GM12872 (cell line): Measurements from ENCODE around the gene TSHZ2.

Experiments
- TF ChIP-seq, protein P1 (sequence below): IDR thresholded peaks from 3 replicates; pipeline ENCODE4 v1.5.1; 2011; ENCODE audit warnings: low read depth, mild to moderate bottlenecking, low read length, moderate library complexity; ENCODE audit not compliant: insufficient read depth

Gene TSHZ2

DNA sequence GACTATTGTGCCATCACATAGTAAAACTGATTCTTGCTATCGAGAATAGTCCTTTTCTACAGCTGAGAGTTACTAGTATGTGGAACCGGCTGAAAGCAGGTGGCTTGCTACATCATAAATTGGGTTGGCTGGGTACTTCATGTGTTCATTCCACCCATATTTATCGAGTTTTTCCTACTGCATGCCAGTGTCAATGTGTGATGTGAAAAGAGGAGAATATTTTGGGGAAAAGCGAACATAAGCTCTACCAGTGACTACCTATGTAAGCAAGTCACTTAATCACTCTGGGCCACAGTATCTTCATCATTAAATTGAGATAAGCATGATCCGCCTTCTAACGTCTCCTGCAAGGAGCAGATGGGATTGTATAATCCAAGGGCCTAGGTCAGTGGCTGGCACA lies 61.0 kb downstream of the TSHZ2 start:
- TF ChIP-seq, protein P1, sequence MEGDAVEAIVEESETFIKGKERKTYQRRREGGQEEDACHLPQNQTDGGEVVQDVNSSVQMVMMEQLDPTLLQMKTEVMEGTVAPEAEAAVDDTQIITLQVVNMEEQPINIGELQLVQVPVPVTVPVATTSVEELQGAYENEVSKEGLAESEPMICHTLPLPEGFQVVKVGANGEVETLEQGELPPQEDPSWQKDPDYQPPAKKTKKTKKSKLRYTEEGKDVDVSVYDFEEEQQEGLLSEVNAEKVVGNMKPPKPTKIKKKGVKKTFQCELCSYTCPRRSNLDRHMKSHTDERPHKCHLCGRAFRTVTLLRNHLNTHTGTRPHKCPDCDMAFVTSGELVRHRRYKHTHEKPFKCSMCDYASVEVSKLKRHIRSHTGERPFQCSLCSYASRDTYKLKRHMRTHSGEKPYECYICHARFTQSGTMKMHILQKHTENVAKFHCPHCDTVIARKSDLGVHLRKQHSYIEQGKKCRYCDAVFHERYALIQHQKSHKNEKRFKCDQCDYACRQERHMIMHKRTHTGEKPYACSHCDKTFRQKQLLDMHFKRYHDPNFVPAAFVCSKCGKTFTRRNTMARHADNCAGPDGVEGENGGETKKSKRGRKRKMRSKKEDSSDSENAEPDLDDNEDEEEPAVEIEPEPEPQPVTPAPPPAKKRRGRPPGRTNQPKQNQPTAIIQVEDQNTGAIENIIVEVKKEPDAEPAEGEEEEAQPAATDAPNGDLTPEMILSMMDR: no peak

DNA sequence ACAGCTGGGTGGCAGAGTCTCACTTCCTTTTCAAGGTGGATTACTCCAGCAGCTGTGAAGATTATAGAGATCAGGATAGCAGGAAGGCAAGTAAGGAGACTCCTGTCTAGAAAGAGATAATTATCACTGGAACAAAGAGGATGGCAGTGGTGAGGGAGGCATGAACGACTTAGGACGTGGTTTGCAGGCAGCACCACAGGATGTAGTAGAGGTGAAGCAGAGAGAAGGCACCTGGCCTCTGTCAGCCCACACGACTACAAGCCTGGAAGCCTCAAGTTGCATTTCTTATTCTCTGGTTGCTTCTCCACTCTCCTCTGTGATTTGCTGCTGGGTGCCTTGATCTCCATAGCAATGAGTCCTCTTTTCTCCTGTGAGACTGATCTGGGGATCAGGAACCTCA lies 62.7 kb downstream of the TSHZ2 start:
- TF ChIP-seq, protein P1: no peak

DNA sequence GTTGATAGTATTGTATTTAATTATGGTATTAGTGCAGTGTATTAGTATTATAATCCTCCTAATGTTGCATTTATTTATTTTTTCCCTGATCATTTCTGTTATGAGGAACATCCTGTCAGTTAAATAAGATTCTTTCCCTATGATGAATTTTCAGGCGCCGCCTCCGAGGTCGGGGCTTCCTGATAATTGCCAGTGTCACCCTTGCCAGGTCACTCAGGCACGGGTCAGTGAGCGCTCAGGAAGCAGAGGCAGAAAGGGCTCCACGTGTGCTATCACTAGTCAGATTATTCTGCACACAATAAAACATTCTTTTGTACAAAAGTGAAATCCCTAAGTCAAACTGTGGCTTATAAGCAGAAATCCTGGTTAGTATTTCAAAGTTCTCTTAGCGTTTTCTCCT lies 64.8 kb downstream of the TSHZ2 start:
- TF ChIP-seq, protein P1: no peak

DNA sequence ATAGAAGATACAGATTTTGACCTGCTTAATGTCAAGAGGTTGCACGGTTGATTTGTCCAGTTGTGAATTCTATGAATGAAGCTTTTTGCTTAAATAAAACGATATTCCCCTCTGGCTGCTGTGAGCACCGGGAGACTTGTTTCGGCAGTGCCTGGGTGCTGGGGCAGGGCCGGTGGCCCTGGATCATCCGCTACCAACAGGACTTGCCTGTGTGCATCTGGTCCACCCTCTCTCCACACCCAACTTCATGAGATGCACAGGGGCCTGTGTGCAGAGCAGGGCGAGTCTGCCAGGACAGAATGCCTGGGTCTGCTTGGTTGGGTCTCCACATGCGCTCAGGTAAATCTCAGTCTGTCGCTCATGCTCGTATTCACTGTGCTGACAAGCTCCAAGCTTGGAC lies 65.5 kb downstream of the TSHZ2 start:
- TF ChIP-seq, protein P1: no peak

DNA sequence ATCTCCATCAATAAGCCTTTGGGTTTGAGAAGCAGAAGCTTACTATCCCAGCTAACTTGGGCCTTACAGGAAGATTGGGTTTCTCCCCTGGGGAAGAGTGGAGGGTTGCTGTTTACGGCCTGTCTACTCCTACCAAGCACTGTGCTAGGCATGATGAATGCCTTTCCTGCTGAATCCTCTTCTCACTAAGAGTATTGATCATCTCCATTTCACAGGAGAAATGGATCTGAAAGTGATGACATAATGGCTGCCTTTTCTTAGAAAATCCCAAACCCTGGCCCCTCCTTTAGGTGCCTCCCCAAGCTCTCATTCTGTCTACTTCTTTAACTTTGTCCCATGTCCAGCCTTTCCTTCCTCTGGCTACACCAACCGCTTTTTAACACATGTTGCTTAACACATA lies 66.1 kb downstream of the TSHZ2 start:
- TF ChIP-seq, protein P1: no peak

DNA sequence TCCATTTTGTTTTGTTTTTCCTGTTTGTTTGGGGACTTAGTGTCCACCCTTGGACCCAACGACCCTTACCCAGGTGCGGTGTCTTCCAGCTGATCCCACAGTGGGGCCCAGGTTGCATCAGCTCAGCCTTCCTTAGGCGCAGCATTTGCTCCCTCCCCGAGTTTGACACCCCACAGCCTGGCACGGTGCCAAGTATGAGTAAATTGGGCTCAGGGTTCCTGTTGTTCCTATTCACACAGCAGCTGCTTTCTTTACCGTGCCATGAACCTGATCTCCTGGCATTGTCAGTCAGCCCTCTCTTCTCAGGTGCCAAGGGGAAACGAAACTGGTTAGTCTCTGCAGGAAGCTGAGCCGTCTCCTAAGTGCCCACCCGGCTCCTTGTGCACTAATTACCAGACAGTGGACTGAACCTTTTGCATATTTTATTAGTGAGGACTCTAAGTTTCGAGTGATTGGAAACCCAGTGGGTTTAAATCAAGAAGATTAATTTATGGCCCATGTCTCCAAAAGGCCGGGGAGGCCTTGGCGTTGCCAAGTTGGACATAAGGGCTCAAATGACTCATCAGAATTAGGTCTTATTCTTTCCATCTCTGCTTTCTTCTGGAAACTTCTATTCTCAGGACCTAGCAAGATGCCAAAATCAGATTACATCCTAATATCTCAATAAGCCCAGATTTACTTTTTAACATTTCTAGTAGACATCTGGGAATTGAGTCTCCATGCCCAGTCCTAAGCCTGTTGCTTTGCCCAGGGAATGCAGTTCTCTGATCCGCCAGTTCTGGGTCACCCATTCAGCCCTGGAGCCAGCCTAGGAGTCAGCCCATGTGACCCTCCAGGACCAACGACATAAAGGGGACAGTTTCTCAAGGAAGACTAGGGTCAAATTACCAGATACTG lies 68.8 kb downstream of the TSHZ2 start:
- TF ChIP-seq, protein P1: no peak

DNA sequence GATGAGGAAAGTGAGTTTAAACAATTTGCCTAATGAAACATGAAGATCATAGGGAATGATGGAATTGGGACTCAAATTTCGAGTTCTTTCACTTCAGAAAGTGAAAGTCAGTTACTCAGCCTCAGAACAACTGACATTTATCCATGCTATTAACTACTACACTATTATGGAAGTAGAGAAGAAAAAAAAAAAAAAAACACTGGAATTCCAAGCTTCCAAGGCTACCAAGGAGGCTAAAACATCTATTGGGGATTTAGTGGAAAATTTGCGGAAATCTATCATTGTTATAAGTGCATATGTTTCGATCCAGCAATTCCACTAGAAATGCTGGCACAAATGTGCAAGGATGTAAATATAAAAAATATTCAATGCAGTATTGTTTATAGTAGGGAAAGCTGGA lies 70.4 kb downstream of the TSHZ2 start:
- TF ChIP-seq, protein P1: no peak

DNA sequence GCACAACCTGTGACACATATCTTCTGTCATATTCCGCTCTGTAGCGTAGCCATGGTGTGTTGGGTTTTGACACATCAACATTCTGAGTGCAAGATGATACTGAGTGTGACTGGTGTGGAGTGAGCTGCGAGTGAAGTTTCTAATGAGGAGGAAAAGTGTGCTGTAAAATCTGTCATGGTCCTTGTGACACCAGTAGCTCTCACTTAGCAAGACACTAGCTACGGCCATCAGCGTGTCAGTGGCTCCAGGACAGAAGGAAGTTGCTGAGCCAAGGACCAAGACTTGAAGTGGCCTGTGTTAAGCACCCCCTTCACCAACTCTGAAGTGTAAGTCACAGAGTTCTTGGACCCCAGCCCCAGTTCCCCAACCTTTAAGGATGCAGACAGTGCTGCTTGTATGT lies 72.1 kb downstream of the TSHZ2 start:
- TF ChIP-seq, protein P1: no peak
